Measurements from ENCODE around the gene CCDC63.
A peak's percentile ranks its signal among the peaks of the same experiment; 100 is the strongest.

GRCh38 chr12:110826592-110827200, 20.1 kb upstream of the CCDC63 start:
- TF ChIP-seq CTCF (IDR thresholded peaks at IDR 0.05; ENCODE audit: low read depth, low read length), result peak; percentile 87
- no peak for TF ChIP-seq POLR2A (IDR thresholded peaks at IDR 0.05; ENCODE audit: extremely low read depth, insufficient read length)

Data from NB4 (cell line).